B cell (primary cell): ENCODE results near the gene RCE1. TPM values are rescaled to one million over a fixed set of nuclear protein-coding genes. Genes with fewer than 3 reads are reported as not detected.

Experiments used
- ATAC-seq: fragments of 200-7000 bp; cut with Tn5 transposase; one replicate; pipeline ENCODE4 v1.10.0; 2021; ENCODE audit warnings: low read depth, mild to moderate bottlenecking, moderate number of reproducible peaks, moderate library complexity
- CTCF ChIA-PET: fragments of 350-600 bp; sonication (Branson Sonifier 250); formaldehyde crosslinking; loops from one replicate; lab custom pipeline; 2021; ENCODE audit warnings: antibody characterized with exemption, inconsistent platforms; lab: Charles Lee
- POLR2A ChIA-PET: fragments of 350-600 bp; sonication (Branson Sonifier 250); formaldehyde crosslinking; loops from one replicate; lab custom pipeline; 2021; ENCODE audit warnings: antibody characterized with exemption; lab: Charles Lee
- DNase-seq: peaks from one replicate; pipeline ENCODE4 v3.0.0; 2013
- H2AFZ ChIP-seq: 2 replicates; pipeline ENCODE4 v1.6.1; 2012; ENCODE audit warnings: mild to moderate bottlenecking, low read depth, low read length; ENCODE audit not compliant: insufficient read depth, poor library complexity, severe bottlenecking
- H3K27ac ChIP-seq, 2 donors: 1 replicate in 1 of 2; 2 replicates in 1 of 2; pipeline ENCODE4 v1.5.1; 2012 to 2013; ENCODE audit warnings: low read length in 2 of 2, mild to moderate bottlenecking in 2 of 2, moderate library complexity in 1 of 2
- H3K27me3 ChIP-seq, 4 experiments: fragments of 200-600 bp in 1 of 4; sonication (generic) in 1 of 4; replicated peaks in 1 of 4; 1 replicate in 2 of 4; 2 replicates in 2 of 4; pipeline versions ENCODE4 v1.6.1 to v1.7.0; 2013 to 2016; ENCODE audit warnings: low read length in 3 of 4, mild to moderate bottlenecking in 2 of 4, mixed read lengths in 1 of 4, moderate library complexity in 1 of 4; ENCODE audit not compliant: insufficient read depth in 4 of 4, control insufficient read depth in 3 of 4; ENCODE audit errors: control extremely low read depth in 1 of 4
- H3K36me3 ChIP-seq, 2 experiments: replicated peaks in 1 of 2; 1 replicate in 1 of 2; 2 replicates in 1 of 2; pipeline versions ENCODE4 v1.6.1 to v1.7.1; 2013; ENCODE audit warnings: low read length in 1 of 2; ENCODE audit not compliant: insufficient read depth in 2 of 2, control insufficient read depth in 1 of 2; ENCODE audit errors: control extremely low read depth in 1 of 2, extremely low read depth in 1 of 2
- H3K4me1 ChIP-seq, 2 donors: fragments of 200-600 bp in 1 of 2; sonication (generic) in 1 of 2; 1 replicate in 1 of 2; 2 replicates in 1 of 2; pipeline versions ENCODE4 v1.5.1 to v1.6.1; 2013 to 2017; ENCODE audit warnings: low read length in 2 of 2; ENCODE audit not compliant: control insufficient read depth in 2 of 2, insufficient read depth in 2 of 2
- H3K4me2 ChIP-seq: replicated peaks from 2 replicates; pipeline ENCODE3; 2012; ENCODE audit warnings: mild to moderate bottlenecking, low read depth, low read length; ENCODE audit not compliant: poor library complexity, severe bottlenecking
- H3K4me3 ChIP-seq, 5 experiments: fragments of 200-600 bp in 1 of 5; sonication (generic) in 1 of 5; 1 replicate in 3 of 5; 2 replicates in 2 of 5; pipeline versions ENCODE4 v1.5.1 to v1.7.0; 2011 to 2016; ENCODE audit warnings: low read length in 4 of 5, mild to moderate bottlenecking in 4 of 5, low read depth in 2 of 5, control low read depth in 1 of 5, moderate library complexity in 1 of 5; ENCODE audit not compliant: insufficient read depth in 1 of 5; ENCODE audit errors: control extremely low read depth in 1 of 5, extremely low read depth in 1 of 5
- H3K79me2 ChIP-seq: fragments of 200-600 bp; sonication (generic); one replicate; pipeline ENCODE4 v1.6.0; 2016; ENCODE audit warnings: low read length; ENCODE audit not compliant: control insufficient read depth, insufficient read depth
- H3K9ac ChIP-seq: fragments of 200-600 bp; sonication (generic); 2 replicates; pipeline ENCODE4 v1.6.1; 2017; ENCODE audit warnings: mild to moderate bottlenecking, low read length, moderate library complexity
- H3K9me3 ChIP-seq, 3 donors: one replicate each; pipeline versions ENCODE4 v1.6.1 to v1.7.1; 2013; ENCODE audit warnings: low read length in 2 of 3; ENCODE audit not compliant: control insufficient read depth in 2 of 3, insufficient read depth in 1 of 3; ENCODE audit errors: control extremely low read depth in 1 of 3
- H4K20me1 ChIP-seq: 2 replicates; pipeline ENCODE4 v1.6.0; 2012; ENCODE audit warnings: mild to moderate bottlenecking, low read length; ENCODE audit not compliant: insufficient read depth, control insufficient read depth, poor library complexity, severe bottlenecking
- H3K27ac Mint-ChIP-seq: one replicate; pipeline ENCODE4 v1.8.0; 2021; ENCODE audit warnings: mixed read lengths
- H3K27me3 Mint-ChIP-seq: one replicate; pipeline ENCODE4 v1.8.0; 2021; ENCODE audit warnings: mixed read lengths
- H3K4me1 Mint-ChIP-seq: one replicate; pipeline ENCODE4 v1.8.0; 2021; ENCODE audit warnings: mixed read lengths
- H3K4me3 Mint-ChIP-seq: one replicate; pipeline ENCODE4 v1.8.0; 2021; ENCODE audit warnings: mixed read lengths
- H3K9me3 Mint-ChIP-seq: one replicate; pipeline ENCODE4 v1.8.0; 2022; ENCODE audit warnings: mixed read lengths; ENCODE audit not compliant: insufficient read depth
- EZH2 ChIP-seq: IDR thresholded peaks from 2 replicates; pipeline ENCODE4 v1.6.1; 2012; ENCODE audit warnings: borderline replicate concordance, low read depth, mild to moderate bottlenecking, moderate library complexity, low read length; ENCODE audit not compliant: insufficient read depth, poor library complexity, severe bottlenecking
- WGBS: methylation state at CpG from one replicate; pipeline ENCODE4 v1.1.5; 2013; ENCODE audit warnings: missing lambda C conversion rate; ENCODE audit not compliant: insufficient coverage; 5-methylcytosine and 5-hydroxymethylcytosine counted together
- intact Hi-C: fragments of 100-400 bp; cut with micrococcal nuclease; formaldehyde crosslinking; loops from one replicate; pipeline ENCODE4 v1.10.0; 2022
- polyA plus RNA-seq: library from polyadenylated mRNA; depleted of rRNA; stranded (reverse); fragments of >200 nt; gene quantifications from 2 replicates; pipeline ENCODE4 v1.2.3, GENCODE V29; 2012
- total RNA-seq, 2 donors: library from RNA; stranded (reverse); fragments of 120-200 nt in 1 of 2; gene quantifications; 1 replicate in 1 of 2; 2 replicates in 1 of 2; pipeline versions ENCODE4 v1.2.3 to v1.2.4, GENCODE V29; 2013 to 2022
- TF ChIP-seq, protein P1 (sequence below): fragments of 200-600 bp; IDR thresholded peaks from one replicate; pipeline ENCODE4 v1.8.0; 2022; ENCODE audit warnings: antibody characterized with exemption, mild to moderate bottlenecking

RCE1 gene
- total and polyA plus RNA-seq, 2 donors (not counting 1 experiment from before 2014, with no cell fraction given): 31.6 to 59.7 TPM

DNA sequence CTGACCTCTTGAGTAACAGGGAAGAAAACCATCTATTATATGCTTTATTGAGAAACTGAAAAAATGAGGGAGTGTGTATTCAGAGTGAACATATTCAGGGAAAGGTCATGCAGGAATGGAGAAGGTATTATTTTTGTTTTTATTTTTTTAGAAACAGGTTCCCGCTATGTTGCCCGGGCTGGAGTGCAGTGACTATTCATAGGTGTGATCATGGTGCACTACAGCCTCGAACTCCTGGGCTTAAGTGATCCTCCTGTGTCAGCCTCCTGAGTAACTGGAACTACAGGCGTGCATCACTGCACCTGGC is 8.7 kb upstream of the RCE1 start:
- Histone ChIP-seq H3K36me3 (peaks cover 0 to 25% of the 10 kb centered on the region in 2 experiments), H3K4me3 (no peak overlapping the region), H3K9ac (no peak overlapping the region), H3K4me1 (peaks cover 0 to 9% of the 10 kb centered on the region in 2 donors), H3K27ac (no peak overlapping the region), H3K27me3 (no peaks in the 10 kb centered on the region), H2AFZ (no peak overlapping the region), H3K4me2 (no peak overlapping the region), H4K20me1 (peaks cover 9% of the 10 kb centered on the region), H3K9me3 (no peaks in the 10 kb centered on the region), H3K79me2 (peaks cover 4% of the 10 kb centered on the region)
- intact Hi-C loops: loop anchor here (1.0 to 2.0 kb wide), 5 partner anchors 34 to 426 kb away; a partner anchor contains a TSS
- Mint-ChIP-seq H3K4me3 (no peak overlapping the region), H3K4me1 (peaks cover 23% of the 10 kb centered on the region), H3K9me3 (no peaks in the 10 kb centered on the region), H3K27ac (no peak overlapping the region), H3K27me3 (no peaks in the 10 kb centered on the region)
- TF ChIP-seq, protein P1, sequence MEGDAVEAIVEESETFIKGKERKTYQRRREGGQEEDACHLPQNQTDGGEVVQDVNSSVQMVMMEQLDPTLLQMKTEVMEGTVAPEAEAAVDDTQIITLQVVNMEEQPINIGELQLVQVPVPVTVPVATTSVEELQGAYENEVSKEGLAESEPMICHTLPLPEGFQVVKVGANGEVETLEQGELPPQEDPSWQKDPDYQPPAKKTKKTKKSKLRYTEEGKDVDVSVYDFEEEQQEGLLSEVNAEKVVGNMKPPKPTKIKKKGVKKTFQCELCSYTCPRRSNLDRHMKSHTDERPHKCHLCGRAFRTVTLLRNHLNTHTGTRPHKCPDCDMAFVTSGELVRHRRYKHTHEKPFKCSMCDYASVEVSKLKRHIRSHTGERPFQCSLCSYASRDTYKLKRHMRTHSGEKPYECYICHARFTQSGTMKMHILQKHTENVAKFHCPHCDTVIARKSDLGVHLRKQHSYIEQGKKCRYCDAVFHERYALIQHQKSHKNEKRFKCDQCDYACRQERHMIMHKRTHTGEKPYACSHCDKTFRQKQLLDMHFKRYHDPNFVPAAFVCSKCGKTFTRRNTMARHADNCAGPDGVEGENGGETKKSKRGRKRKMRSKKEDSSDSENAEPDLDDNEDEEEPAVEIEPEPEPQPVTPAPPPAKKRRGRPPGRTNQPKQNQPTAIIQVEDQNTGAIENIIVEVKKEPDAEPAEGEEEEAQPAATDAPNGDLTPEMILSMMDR: peak; percentile 31
- no peak for TF ChIP-seq EZH2
- POLR2A ChIA-PET: interaction anchor here (0.6 to 1.1 kb wide), 4 partner anchors 8 to 449 kb away, joined by 3 to 6 read pairs (median 4); no protein-coding TSS in a partner anchor
- ATAC-seq: no peak
- CTCF ChIA-PET: interaction anchor here (0.6 to 9.0 kb wide), 32 partner anchors 8 to 1575 kb away, joined by 3 to 182 read pairs (median 4); partner anchors contain the start of genes BRMS1, RBM4B and RCE1
- DNase-seq: no peak
- WGBS: 74% methylated on average over 4 of the region's 4 CpGs

DNA sequence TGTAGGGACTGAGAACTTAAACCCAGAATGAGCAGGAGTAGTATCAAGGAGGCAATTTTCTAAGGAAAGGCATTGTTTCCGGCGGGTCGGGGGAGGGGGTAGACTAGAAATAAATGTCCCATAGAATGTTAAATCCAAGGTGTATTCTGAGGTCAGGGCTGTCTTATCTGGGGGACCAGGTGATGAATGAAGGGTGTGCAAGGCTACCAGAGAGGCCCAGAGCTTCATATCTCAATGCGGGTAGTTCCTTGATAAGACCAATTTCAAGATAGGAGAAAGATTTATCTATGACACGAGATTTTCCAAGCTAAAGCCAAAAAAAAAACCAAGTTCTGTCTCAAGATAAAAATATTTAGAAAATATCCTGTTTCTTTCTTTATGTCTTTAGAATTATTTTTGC is 8.3 kb upstream of the RCE1 start:
- 94% methylated on average over 4 of the region's 5 CpGs for WGBS
- no peak overlapping the region for H3K9ac ChIP-seq
- peaks cover 8% of the 10 kb centered on the region for H3K79me2 ChIP-seq
- no peak overlapping the region for H3K4me3 ChIP-seq
- POLR2A ChIA-PET: interaction anchor here (0.6 to 1.0 kb wide), 2 partner anchors 8 to 449 kb away, joined by 3 to 4 read pairs; no protein-coding TSS in a partner anchor
- H2AFZ ChIP-seq: no peak overlapping the region
- H3K4me2 ChIP-seq: no peak overlapping the region
- TF ChIP-seq, protein P1: no peak
- TF ChIP-seq EZH2: no peak
- H4K20me1 ChIP-seq: peaks cover 14% of the 10 kb centered on the region
- Mint-ChIP-seq H3K4me3 (no peak overlapping the region), H3K9me3 (no peaks in the 10 kb centered on the region), H3K27ac (no peak overlapping the region), H3K27me3 (no peaks in the 10 kb centered on the region), H3K4me1 (peaks cover 23% of the 10 kb centered on the region)
- intact Hi-C loops: loop anchor here (1.0 to 2.0 kb wide), 5 partner anchors 34 to 427 kb away; a partner anchor contains a TSS
- no peak overlapping the region for H3K27ac ChIP-seq
- H3K36me3 ChIP-seq: peaks cover 0 to 29% of the 10 kb centered on the region in 2 experiments
- CTCF ChIA-PET: interaction anchor here (0.7 to 9.0 kb wide), 28 partner anchors 8 to 491 kb away, joined by 3 to 182 read pairs (median 4); partner anchors contain the start of genes BRMS1, RBM4B and RCE1
- no peaks in the 10 kb centered on the region for H3K27me3 ChIP-seq
- ATAC-seq (no peak), DNase-seq (no peak)
- H3K4me1 ChIP-seq: peaks cover 0 to 9% of the 10 kb centered on the region in 2 donors
- H3K9me3 ChIP-seq: no peaks in the 10 kb centered on the region
